SK-N-SH (cell line): Measurements from ENCODE around the gene ACAD11. TPM values are rescaled to one million over a fixed set of nuclear protein-coding genes. Genes with fewer than 3 reads are reported as not detected.
A peak's percentile ranks its signal among the peaks of the same experiment; 100 is the strongest.

Experiments used
- ELF1 ChIP-seq: IDR thresholded peaks from 2 replicates; pipeline ENCODE4 v1.4.0; 2012
- FOSL2 ChIP-seq: IDR thresholded peaks from 2 replicates; pipeline ENCODE4 v1.4.0; 2012; ENCODE audit warnings: low read depth, mild to moderate bottlenecking, moderate library complexity, borderline replicate concordance
- FOXJ3 ChIP-seq: sonication (generic); formaldehyde crosslinking; IDR thresholded peaks from 2 replicates; pipeline ENCODE4 v1.5.1; 2020; ENCODE audit warnings: mild to moderate bottlenecking, missing genetic modification reagents
- FOXM1 ChIP-seq: IDR thresholded peaks from 2 replicates; pipeline ENCODE4 v1.4.0; 2012; ENCODE audit warnings: low read depth, mild to moderate bottlenecking
- GATA2 ChIP-seq: sonication (generic); formaldehyde crosslinking; IDR thresholded peaks from 2 replicates; pipeline ENCODE4 v1.5.0; 2020; ENCODE audit warnings: mild to moderate bottlenecking, missing genetic modification reagents
- JUND ChIP-seq: IDR thresholded peaks from 2 replicates; pipeline ENCODE4 v1.4.0; 2012
- NFIC ChIP-seq: IDR thresholded peaks from 2 replicates; pipeline ENCODE4 v1.4.0; 2012; ENCODE audit warnings: borderline replicate concordance
- RXRA ChIP-seq: IDR thresholded peaks from 2 replicates; pipeline ENCODE4 v1.4.0; 2012; ENCODE audit warnings: low read depth, mild to moderate bottlenecking, borderline replicate concordance
- SIN3A ChIP-seq: IDR thresholded peaks from 2 replicates; pipeline ENCODE4 v1.6.1; 2012; ENCODE audit warnings: low read depth, mild to moderate bottlenecking, low read length, moderate library complexity, borderline replicate concordance
- TAF1 ChIP-seq: IDR thresholded peaks from 2 replicates; pipeline ENCODE4 v1.6.1; 2012; ENCODE audit warnings: low read depth, mild to moderate bottlenecking, low read length, moderate library complexity, borderline replicate concordance
- TCF12 ChIP-seq: IDR thresholded peaks from 2 replicates; pipeline ENCODE4 v1.4.0; 2012
- TEAD4 ChIP-seq: IDR thresholded peaks from 2 replicates; pipeline ENCODE4 v1.4.0; 2012; ENCODE audit warnings: mild to moderate bottlenecking, borderline replicate concordance; ENCODE audit not compliant: insufficient read depth
- YY1 ChIP-seq: IDR thresholded peaks from 2 replicates; pipeline ENCODE4 v1.4.0; 2012; ENCODE audit warnings: low read depth, mild to moderate bottlenecking
- polyA plus RNA-seq, 3 experiments: library from polyadenylated mRNA; depleted of rRNA; stranded (reverse); fragments of >200 nt; gene quantifications; 2 replicates each; pipeline ENCODE4 v1.2.3, GENCODE V29; 2012
- TF ChIP-seq, protein P1 (sequence below): IDR thresholded peaks from 2 replicates; pipeline ENCODE4 v1.4.0; 2012; ENCODE audit warnings: low read depth, borderline replicate concordance
- TF ChIP-seq, protein P2 (sequence below): fragments of 150-350 bp; IDR thresholded peaks from 2 replicates; pipeline ENCODE4 v1.6.1; 2017; ENCODE audit warnings: antibody characterized with exemption, low read length, low read depth, borderline replicate concordance
- TF ChIP-seq, protein P3 (sequence below): IDR thresholded peaks from 2 replicates; pipeline ENCODE4 v1.4.0; 2012; ENCODE audit warnings: low read depth, borderline replicate concordance
- TF ChIP-seq, protein P4 (sequence below): fragments of 150-350 bp; IDR thresholded peaks from 2 replicates; pipeline ENCODE4 v1.6.1; 2016; ENCODE audit warnings: mild to moderate bottlenecking, low read depth, low read length
- TF ChIP-seq, protein P5 (sequence below): IDR thresholded peaks from 2 replicates; pipeline ENCODE4 v1.4.0; 2012; ENCODE audit warnings: low read depth

The ACAD11 gene
- polyA plus RNA-seq, 1 of the 3 experiments (the other 2 are of a cell fraction), result 16.3 TPM

DNA sequence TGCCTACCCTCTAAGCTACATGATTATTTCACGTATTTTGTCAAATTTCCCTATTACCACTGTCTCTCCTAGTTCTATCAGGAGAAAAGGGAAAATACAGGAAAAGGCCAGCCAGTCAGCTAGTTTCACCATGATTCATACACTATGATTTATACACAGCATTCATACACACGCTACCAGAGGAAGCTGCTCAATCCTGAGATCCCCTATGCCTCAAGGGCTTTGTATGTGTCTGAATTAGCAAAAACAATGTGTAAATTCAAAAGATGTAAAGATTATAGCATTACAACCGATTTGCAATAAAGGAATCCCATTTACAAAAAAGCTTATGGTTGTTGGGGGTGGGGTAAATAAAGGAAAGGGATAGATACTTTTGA is 65.7 kb downstream of the ACAD11 start (continued):
- TF ChIP-seq, protein P1, sequence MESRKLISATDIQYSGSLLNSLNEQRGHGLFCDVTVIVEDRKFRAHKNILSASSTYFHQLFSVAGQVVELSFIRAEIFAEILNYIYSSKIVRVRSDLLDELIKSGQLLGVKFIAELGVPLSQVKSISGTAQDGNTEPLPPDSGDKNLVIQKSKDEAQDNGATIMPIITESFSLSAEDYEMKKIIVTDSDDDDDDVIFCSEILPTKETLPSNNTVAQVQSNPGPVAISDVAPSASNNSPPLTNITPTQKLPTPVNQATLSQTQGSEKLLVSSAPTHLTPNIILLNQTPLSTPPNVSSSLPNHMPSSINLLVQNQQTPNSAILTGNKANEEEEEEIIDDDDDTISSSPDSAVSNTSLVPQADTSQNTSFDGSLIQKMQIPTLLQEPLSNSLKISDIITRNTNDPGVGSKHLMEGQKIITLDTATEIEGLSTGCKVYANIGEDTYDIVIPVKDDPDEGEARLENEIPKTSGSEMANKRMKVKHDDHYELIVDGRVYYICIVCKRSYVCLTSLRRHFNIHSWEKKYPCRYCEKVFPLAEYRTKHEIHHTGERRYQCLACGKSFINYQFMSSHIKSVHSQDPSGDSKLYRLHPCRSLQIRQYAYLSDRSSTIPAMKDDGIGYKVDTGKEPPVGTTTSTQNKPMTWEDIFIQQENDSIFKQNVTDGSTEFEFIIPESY, result no peak
- peak; percentile 80 for TF ChIP-seq JUND
- TF ChIP-seq NFIC, result peak; percentile 36; the same call in 1 of the 2 replicates
- no peak for TF ChIP-seq FOXJ3
- TF ChIP-seq ELF1, result no peak
- TF ChIP-seq, protein P2, sequence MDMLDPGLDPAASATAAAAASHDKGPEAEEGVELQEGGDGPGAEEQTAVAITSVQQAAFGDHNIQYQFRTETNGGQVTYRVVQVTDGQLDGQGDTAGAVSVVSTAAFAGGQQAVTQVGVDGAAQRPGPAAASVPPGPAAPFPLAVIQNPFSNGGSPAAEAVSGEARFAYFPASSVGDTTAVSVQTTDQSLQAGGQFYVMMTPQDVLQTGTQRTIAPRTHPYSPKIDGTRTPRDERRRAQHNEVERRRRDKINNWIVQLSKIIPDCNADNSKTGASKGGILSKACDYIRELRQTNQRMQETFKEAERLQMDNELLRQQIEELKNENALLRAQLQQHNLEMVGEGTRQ, result no peak
- no peak for TF ChIP-seq TEAD4
- TF ChIP-seq TAF1, result no peak
- no peak for TF ChIP-seq RXRA
- TF ChIP-seq, protein P3, sequence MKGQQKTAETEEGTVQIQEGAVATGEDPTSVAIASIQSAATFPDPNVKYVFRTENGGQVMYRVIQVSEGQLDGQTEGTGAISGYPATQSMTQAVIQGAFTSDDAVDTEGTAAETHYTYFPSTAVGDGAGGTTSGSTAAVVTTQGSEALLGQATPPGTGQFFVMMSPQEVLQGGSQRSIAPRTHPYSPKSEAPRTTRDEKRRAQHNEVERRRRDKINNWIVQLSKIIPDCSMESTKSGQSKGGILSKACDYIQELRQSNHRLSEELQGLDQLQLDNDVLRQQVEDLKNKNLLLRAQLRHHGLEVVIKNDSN, result no peak
- TF ChIP-seq, protein P4, sequence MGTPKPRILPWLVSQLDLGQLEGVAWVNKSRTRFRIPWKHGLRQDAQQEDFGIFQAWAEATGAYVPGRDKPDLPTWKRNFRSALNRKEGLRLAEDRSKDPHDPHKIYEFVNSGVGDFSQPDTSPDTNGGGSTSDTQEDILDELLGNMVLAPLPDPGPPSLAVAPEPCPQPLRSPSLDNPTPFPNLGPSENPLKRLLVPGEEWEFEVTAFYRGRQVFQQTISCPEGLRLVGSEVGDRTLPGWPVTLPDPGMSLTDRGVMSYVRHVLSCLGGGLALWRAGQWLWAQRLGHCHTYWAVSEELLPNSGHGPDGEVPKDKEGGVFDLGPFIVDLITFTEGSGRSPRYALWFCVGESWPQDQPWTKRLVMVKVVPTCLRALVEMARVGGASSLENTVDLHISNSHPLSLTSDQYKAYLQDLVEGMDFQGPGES, result no peak
- TF ChIP-seq, protein P5, sequence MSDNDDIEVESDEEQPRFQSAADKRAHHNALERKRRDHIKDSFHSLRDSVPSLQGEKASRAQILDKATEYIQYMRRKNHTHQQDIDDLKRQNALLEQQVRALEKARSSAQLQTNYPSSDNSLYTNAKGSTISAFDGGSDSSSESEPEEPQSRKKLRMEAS, result peak; percentile 56; the same call in 1 of the 2 replicates
- TF ChIP-seq TCF12, result peak; percentile 52
- TF ChIP-seq SIN3A, result no peak
- peak; percentile 85; the same call in 1 of the 2 replicates for TF ChIP-seq FOSL2
- no peak for TF ChIP-seq YY1
- no peak for TF ChIP-seq FOXM1
- TF ChIP-seq GATA2 (CRISPR knock-in tag), result no peak
